Ovary (tissue), 3 donors: Measurements from ENCODE around the gene MFF.

ENCODE experiments used
- EP300 ChIP-seq: sonication (generic); formaldehyde crosslinking; IDR thresholded peaks from one replicate; pipeline ENCODE4 v1.6.1; 2017; ENCODE audit warnings: antibody characterized with exemption
- POLR2A ChIP-seq: fragments of 450-650 bp; IDR thresholded peaks from one replicate; pipeline ENCODE4 v1.6.1; 2017; ENCODE audit warnings: antibody characterized with exemption, mild to moderate bottlenecking, moderate library complexity
- TF ChIP-seq, protein P1 (sequence below), 3 donors: fragments of 450-650 bp in 2 of 3; fragments of 200-600 bp in 1 of 3; IDR thresholded peaks; one replicate each; pipeline versions ENCODE4 v1.5.1 to v1.8.0; 2016 to 2022; ENCODE audit warnings: antibody characterized with exemption in 3 of 3, mild to moderate bottlenecking in 1 of 3
- donor health status: DM: no; HTN: no; CAD: no.

DNA sequence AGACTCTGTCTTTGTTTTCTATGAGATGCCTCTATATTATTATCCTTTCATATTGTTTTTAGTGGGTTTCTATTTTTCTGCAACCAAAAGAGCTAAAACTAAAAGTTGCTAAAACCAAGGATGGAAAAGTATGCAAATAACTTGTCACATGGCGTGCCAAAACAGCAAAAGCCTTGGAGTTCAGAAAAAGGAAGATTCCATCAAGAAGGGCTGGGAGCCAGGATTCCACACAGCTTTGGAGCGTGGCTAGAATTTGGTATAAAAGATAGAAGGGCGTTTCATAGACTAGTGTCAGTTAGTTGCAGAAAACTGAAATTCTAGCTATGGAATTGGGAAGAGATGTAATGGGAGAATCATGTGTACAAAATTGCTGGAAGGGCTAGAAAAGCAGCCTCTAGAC lies 58.6 kb downstream of the MFF start:
- TF ChIP-seq, protein P1, sequence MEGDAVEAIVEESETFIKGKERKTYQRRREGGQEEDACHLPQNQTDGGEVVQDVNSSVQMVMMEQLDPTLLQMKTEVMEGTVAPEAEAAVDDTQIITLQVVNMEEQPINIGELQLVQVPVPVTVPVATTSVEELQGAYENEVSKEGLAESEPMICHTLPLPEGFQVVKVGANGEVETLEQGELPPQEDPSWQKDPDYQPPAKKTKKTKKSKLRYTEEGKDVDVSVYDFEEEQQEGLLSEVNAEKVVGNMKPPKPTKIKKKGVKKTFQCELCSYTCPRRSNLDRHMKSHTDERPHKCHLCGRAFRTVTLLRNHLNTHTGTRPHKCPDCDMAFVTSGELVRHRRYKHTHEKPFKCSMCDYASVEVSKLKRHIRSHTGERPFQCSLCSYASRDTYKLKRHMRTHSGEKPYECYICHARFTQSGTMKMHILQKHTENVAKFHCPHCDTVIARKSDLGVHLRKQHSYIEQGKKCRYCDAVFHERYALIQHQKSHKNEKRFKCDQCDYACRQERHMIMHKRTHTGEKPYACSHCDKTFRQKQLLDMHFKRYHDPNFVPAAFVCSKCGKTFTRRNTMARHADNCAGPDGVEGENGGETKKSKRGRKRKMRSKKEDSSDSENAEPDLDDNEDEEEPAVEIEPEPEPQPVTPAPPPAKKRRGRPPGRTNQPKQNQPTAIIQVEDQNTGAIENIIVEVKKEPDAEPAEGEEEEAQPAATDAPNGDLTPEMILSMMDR (IDR thresholded peaks at IDR 0.05), result no peak
- TF ChIP-seq POLR2A (no peak), EP300 (no peak)
